Caco-2 (cell line): ENCODE data around the gene ANKRD50. TPM values are rescaled to one million over a fixed set of nuclear protein-coding genes. Genes with fewer than 3 reads are reported as not detected.

Source experiments
- Bru-seq: library from RNA; stranded (reverse); fragments of 400-500 nt; gene quantifications from one replicate; lab custom pipeline; 2021; lab: Mats Ljungman, UMichigan
- BruChase-seq, 2 experiments: library from RNA; stranded (reverse); fragments of 400-500 nt; gene quantifications; one replicate each; lab custom pipeline; 2021; lab: Mats Ljungman, UMichigan
- BruUV-seq: library from RNA; stranded (reverse); fragments of 400-500 nt; replicated peaks from 2 replicates; lab custom pipeline; 2021; lab: Mats Ljungman, UMichigan
- CTCF ChIA-PET: fragments of 300-600 bp; sonication (Branson Sonifier 250); formaldehyde crosslinking; loops from one replicate; lab custom pipeline; 2022; ENCODE audit warnings: antibody characterized with exemption; lab: Charles Lee
- POLR2A ChIA-PET: fragments of 300-600 bp; sonication (Branson Sonifier 250); formaldehyde crosslinking; loops from one replicate; lab custom pipeline; 2022; ENCODE audit warnings: antibody characterized with exemption; lab: Charles Lee
- DNase-seq, 2 experiments: peaks; one replicate each; pipeline versions ENCODE4 v3.0.0 to v3.0.0-alpha.2; 2020 to 2022
- H3K27me3 ChIP-seq: replicated peaks from 2 replicates; pipeline ENCODE4 v1.6.0; 2011; ENCODE audit warnings: low read length; ENCODE audit not compliant: control insufficient read depth, insufficient read depth
- H3K36me3 ChIP-seq: 2 replicates; pipeline ENCODE4 v1.5.1; 2011; ENCODE audit warnings: low read length; ENCODE audit not compliant: control insufficient read depth, insufficient read depth
- H3K4me1 ChIP-seq: fragments of 250-450 bp; sonication (Bioruptor Pico); 2 replicates; pipeline ENCODE4 v1.5.1; 2020; ENCODE audit warnings: mild to moderate bottlenecking
- H3K4me3 ChIP-seq: 2 replicates; pipeline ENCODE4 v1.5.1; 2011; ENCODE audit warnings: low read depth, mild to moderate bottlenecking, control low read depth, low read length
- H3K9me3 ChIP-seq: fragments of 250-450 bp; sonication (Bioruptor Pico); 2 replicates; pipeline ENCODE4 v1.5.1; 2020; ENCODE audit warnings: mild to moderate bottlenecking, moderate library complexity
- H3K27ac Mint-ChIP-seq: one replicate; pipeline ENCODE4 v1.8.0; 2022; ENCODE audit warnings: mixed read lengths; ENCODE audit not compliant: unreplicated experiment
- H3K27me3 Mint-ChIP-seq: one replicate; pipeline ENCODE4 v1.8.0; 2022; ENCODE audit warnings: mixed read lengths; ENCODE audit not compliant: insufficient read depth, unreplicated experiment
- H3K36me3 Mint-ChIP-seq: one replicate; pipeline ENCODE4 v1.8.0; 2022; ENCODE audit warnings: mild to moderate bottlenecking, mixed read lengths; ENCODE audit not compliant: insufficient read depth, unreplicated experiment
- H3K4me1 Mint-ChIP-seq: one replicate; pipeline ENCODE4 v1.8.0; 2022; ENCODE audit warnings: low read depth, mixed read lengths; ENCODE audit not compliant: unreplicated experiment
- H3K4me3 Mint-ChIP-seq: one replicate; pipeline ENCODE4 v1.8.0; 2022; ENCODE audit warnings: mild to moderate bottlenecking, moderate library complexity, mixed read lengths; ENCODE audit not compliant: unreplicated experiment
- H3K9me3 Mint-ChIP-seq: one replicate; pipeline ENCODE4 v1.8.0; 2022; ENCODE audit warnings: mixed read lengths; ENCODE audit not compliant: unreplicated experiment
- intact Hi-C: fragments of 100-400 bp; cut with micrococcal nuclease; formaldehyde crosslinking; loops from one replicate; pipeline ENCODE4 v1.10.0; 2022; ENCODE audit not compliant: unreplicated experiment
- long read RNA-seq: library from polyadenylated mRNA; stranded (forward); transcript quantifications from one replicate; pipeline ENCODE4 v2.0.0, GENCODE V29; 2022
- total RNA-seq: library from RNA; stranded (reverse); gene quantifications from 2 replicates; pipeline ENCODE4 v1.2.3, GENCODE V29; 2022
- TF ChIP-seq, protein P1 (sequence below), 2 experiments: fragments of 200-600 bp in 1 of 2; IDR thresholded peaks; 1 replicate in 1 of 2; 2 replicates in 1 of 2; pipeline versions ENCODE4 v1.5.1 to v1.8.0; 2011 to 2022; ENCODE audit warnings: antibody characterized with exemption in 1 of 2, control low read depth in 1 of 2, inconsistent platforms in 1 of 2, low read depth in 1 of 2, low read length in 1 of 2, mild to moderate bottlenecking in 1 of 2, moderate library complexity in 1 of 2; ENCODE audit not compliant: insufficient read depth in 1 of 2, severe bottlenecking in 1 of 2, unreplicated experiment in 1 of 2

ANKRD50 gene
- total RNA-seq (7.0 and 7.7 TPM in 2 replicates), Bru-seq, nascent RNA (percentile 81 among the genes with signal in this experiment), BruChase-seq, experiment 1, labeled RNA remaining after a 2-hour chase (percentile 86 among the genes with signal in this experiment), BruChase-seq, experiment 2, labeled RNA remaining after a 6-hour chase (percentile 66 among the genes with signal in this experiment)
- long read RNA-seq, full-length matches to known transcripts, result 1 of 1 reads
- long read RNA-seq, partial matches to known transcripts, result 0 of 1 reads
- long read RNA-seq, other reads (novel, unspliced or antisense), result 0 of 1 reads

DNA sequence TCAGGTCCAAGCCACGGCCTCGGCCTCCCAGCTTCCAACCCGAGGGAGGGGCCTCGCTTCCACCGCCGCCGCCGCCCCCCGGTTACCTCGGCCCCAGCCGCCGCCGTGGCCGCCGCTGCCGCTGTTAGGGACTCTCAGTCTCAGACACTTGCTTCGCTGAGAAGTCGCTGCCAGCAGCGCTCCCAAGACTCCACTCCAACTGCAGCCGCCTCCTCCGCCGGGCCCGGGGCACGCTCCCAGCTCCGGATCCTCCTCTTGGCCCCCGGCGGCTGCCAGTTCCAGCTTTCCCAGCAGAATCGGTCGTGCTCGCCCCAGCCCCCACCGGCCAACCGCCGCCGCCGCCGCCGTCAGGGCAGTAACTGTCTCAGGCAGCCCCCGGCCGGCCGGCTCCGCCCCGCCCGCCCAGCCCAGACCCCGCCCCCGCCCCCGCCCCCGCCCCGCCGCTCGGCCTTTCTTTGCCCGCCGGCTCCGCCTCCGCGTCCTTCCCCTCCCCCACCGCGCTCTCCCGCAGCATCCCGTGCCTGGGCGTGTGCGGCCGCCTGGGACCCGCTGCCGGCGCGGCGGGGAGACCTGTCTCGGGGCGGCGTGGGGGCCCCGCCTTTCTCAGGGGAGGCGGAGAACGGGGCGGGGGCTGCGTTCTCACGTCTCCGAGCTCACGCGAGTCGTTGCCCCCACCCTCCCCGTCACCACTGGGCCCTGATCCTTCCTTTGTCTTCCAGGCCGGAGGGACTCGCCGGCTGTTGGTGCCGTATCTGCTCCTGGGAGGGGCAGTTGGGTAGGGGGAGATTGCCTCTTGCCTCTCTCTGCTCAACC is at the start of gene ANKRD50:
ANKRD50 (minus strand) TSS at position 361 of the 813 bp plus-strand sequence. CDS start 2,221 bp downstream, outside the sequence.
- intact Hi-C loops, result loop anchor here (1.0 to 5.0 kb wide), 4 partner anchors 70 to 378 kb away; no protein-coding TSS in a partner anchor
- TF ChIP-seq, protein P1, sequence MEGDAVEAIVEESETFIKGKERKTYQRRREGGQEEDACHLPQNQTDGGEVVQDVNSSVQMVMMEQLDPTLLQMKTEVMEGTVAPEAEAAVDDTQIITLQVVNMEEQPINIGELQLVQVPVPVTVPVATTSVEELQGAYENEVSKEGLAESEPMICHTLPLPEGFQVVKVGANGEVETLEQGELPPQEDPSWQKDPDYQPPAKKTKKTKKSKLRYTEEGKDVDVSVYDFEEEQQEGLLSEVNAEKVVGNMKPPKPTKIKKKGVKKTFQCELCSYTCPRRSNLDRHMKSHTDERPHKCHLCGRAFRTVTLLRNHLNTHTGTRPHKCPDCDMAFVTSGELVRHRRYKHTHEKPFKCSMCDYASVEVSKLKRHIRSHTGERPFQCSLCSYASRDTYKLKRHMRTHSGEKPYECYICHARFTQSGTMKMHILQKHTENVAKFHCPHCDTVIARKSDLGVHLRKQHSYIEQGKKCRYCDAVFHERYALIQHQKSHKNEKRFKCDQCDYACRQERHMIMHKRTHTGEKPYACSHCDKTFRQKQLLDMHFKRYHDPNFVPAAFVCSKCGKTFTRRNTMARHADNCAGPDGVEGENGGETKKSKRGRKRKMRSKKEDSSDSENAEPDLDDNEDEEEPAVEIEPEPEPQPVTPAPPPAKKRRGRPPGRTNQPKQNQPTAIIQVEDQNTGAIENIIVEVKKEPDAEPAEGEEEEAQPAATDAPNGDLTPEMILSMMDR (IDR thresholded peaks at IDR 0.05; ENCODE audit: insufficient read depth in 1 of 2, low read depth in 1 of 2, low read length in 1 of 2, severe bottlenecking in 1 of 2, unreplicated experiment in 1 of 2), result no peak
- H3K4me1 Mint-ChIP-seq, result no peaks in the 10 kb centered on the region
- H3K36me3 Mint-ChIP-seq, result peaks cover 7% of the 10 kb centered on the region
- Histone ChIP-seq H3K9me3 (no peaks in the 10 kb centered on the region), H3K4me1 (peaks cover 9% of the 10 kb centered on the region), H3K36me3 (no peaks in the 10 kb centered on the region), H3K27me3 (no peaks in the 10 kb centered on the region), H3K4me3 (peak within 1 kb of the TSS; percentile 82)
- DNase-seq, result peak; percentile 90
- POLR2A ChIA-PET, result interaction anchor here (1.0 kb wide), 1 partner anchor 28 kb away, joined by 5 read pairs; no protein-coding TSS in a partner anchor
- no peaks in the 10 kb centered on the region for H3K9me3 Mint-ChIP-seq
- H3K27me3 Mint-ChIP-seq, result no peaks in the 10 kb centered on the region
- CTCF ChIA-PET, result no interaction called here
- no peak within 1 kb of the TSS for H3K4me3 Mint-ChIP-seq
- no TSS peak for BruUV-seq
- no peak within 1 kb of the TSS for H3K27ac Mint-ChIP-seq

GRCh38 chr4:124757126-124757525 is 44.6 kb upstream of the ANKRD50 start:
- Mint-ChIP-seq H3K4me3 (no peak overlapping the region), H3K9me3 (no peaks in the 10 kb centered on the region), H3K27me3 (peaks cover 5% of the 10 kb centered on the region), H3K27ac (no peak overlapping the region), H3K36me3 (no peaks in the 10 kb centered on the region), H3K4me1 (peaks cover 9% of the 10 kb centered on the region)
- ChIA-PET CTCF (no interaction called here), POLR2A (no interaction called here)
- H3K4me3 ChIP-seq, result no peak overlapping the region
- BruUV-seq, result no TSS peak
- no peaks in the 10 kb centered on the region for H3K27me3 ChIP-seq
- H3K4me1 ChIP-seq, result no peaks in the 10 kb centered on the region; the same call in 1 of the 2 replicates
- DNase-seq, result no peak
- H3K9me3 ChIP-seq, result no peaks in the 10 kb centered on the region
- H3K36me3 ChIP-seq, result no peaks in the 10 kb centered on the region
- TF ChIP-seq, protein P1 (IDR thresholded peaks at IDR 0.05; ENCODE audit: insufficient read depth in 1 of 2, low read depth in 1 of 2, low read length in 1 of 2, severe bottlenecking in 1 of 2, unreplicated experiment in 1 of 2), result no peak
- intact Hi-C loops, result no loop called here

GRCh38 chr4:124754681-124755080 is 42.1 kb upstream of the ANKRD50 start:
- no peaks in the 10 kb centered on the region for H3K9me3 Mint-ChIP-seq
- POLR2A ChIA-PET, result no interaction called here
- TF ChIP-seq, protein P1 (IDR thresholded peaks at IDR 0.05; ENCODE audit: insufficient read depth in 1 of 2, low read depth in 1 of 2, low read length in 1 of 2, severe bottlenecking in 1 of 2, unreplicated experiment in 1 of 2), result no peak
- Histone ChIP-seq H3K27me3 (no peaks in the 10 kb centered on the region), H3K9me3 (no peaks in the 10 kb centered on the region), H3K4me3 (no peak overlapping the region), H3K4me1 (no peaks in the 10 kb centered on the region; the same call in 1 of the 2 replicates), H3K36me3 (no peaks in the 10 kb centered on the region)
- no peak overlapping the region for H3K4me3 Mint-ChIP-seq
- CTCF ChIA-PET, result no interaction called here
- no peaks in the 10 kb centered on the region for H3K36me3 Mint-ChIP-seq
- BruUV-seq, result no TSS peak
- H3K27me3 Mint-ChIP-seq, result no peaks in the 10 kb centered on the region
- no peak overlapping the region for H3K27ac Mint-ChIP-seq
- H3K4me1 Mint-ChIP-seq, result peaks cover 9% of the 10 kb centered on the region
- DNase-seq, result no peak
- intact Hi-C loops, result no loop called here
